Neural progenitor cell (in vitro differentiated cells): ENCODE results near the gene SERPINE1.

ENCODE experiments used
- EZH2 ChIP-seq: fragments of 200-600 bp; sonication (generic); IDR thresholded peaks from 2 replicates; pipeline ENCODE4 v1.6.1; 2017; ENCODE audit warnings: antibody characterized with exemption, mild to moderate bottlenecking, moderate library complexity
- TF ChIP-seq, protein P1 (sequence below): fragments of 200-600 bp; sonication (generic); IDR thresholded peaks from 2 replicates; pipeline ENCODE4 v1.5.1; 2017; ENCODE audit warnings: antibody characterized with exemption, mild to moderate bottlenecking

DNA sequence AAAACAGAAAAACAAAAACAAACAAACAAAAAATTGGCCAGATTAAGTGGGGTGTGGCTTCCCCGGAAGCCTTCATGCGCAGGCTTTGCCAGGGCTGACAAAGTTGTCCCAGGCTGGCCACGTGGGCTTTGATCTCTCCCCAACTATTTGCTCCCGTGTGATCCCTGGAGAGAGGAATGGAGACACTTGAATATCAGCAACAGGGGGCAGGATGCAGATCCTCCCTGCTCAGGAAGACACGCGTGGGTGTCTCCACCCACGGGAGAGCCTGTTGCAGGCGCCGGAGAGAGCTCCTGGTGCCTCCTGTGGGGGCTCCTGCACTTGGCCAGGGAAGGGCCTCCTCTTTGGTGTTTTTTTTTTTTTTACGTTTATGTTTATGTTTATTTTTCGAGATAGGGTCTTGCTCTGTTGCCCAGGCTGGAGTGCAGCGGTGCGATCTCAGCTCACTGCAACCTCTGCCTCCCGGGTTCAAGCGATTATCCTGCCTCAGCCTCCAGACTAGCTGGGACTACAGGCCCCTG is 22.7 kb upstream of the SERPINE1 start:
- TF ChIP-seq, protein P1, sequence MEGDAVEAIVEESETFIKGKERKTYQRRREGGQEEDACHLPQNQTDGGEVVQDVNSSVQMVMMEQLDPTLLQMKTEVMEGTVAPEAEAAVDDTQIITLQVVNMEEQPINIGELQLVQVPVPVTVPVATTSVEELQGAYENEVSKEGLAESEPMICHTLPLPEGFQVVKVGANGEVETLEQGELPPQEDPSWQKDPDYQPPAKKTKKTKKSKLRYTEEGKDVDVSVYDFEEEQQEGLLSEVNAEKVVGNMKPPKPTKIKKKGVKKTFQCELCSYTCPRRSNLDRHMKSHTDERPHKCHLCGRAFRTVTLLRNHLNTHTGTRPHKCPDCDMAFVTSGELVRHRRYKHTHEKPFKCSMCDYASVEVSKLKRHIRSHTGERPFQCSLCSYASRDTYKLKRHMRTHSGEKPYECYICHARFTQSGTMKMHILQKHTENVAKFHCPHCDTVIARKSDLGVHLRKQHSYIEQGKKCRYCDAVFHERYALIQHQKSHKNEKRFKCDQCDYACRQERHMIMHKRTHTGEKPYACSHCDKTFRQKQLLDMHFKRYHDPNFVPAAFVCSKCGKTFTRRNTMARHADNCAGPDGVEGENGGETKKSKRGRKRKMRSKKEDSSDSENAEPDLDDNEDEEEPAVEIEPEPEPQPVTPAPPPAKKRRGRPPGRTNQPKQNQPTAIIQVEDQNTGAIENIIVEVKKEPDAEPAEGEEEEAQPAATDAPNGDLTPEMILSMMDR, result no peak
- no peak for TF ChIP-seq EZH2
